ENCODE measurements around the gene SEMA6B. TPM values are rescaled to one million over a fixed set of nuclear protein-coding genes. Genes with fewer than 3 reads are reported as not detected.
"Not testable (repeated sequence)": the region's sequence is repeated elsewhere in the genome, so short reads cannot be mapped to it uniquely, and the experiment has no call there.

The SEMA6B gene
- total RNA-seq, 1 donor from 2014 or later: 12.3 TPM

GRCh38 chr19:4547303-4548237 is 11.9 kb downstream of the SEMA6B start:
- DNase-seq (ENCODE audit: low spot score): no peak

DNA sequence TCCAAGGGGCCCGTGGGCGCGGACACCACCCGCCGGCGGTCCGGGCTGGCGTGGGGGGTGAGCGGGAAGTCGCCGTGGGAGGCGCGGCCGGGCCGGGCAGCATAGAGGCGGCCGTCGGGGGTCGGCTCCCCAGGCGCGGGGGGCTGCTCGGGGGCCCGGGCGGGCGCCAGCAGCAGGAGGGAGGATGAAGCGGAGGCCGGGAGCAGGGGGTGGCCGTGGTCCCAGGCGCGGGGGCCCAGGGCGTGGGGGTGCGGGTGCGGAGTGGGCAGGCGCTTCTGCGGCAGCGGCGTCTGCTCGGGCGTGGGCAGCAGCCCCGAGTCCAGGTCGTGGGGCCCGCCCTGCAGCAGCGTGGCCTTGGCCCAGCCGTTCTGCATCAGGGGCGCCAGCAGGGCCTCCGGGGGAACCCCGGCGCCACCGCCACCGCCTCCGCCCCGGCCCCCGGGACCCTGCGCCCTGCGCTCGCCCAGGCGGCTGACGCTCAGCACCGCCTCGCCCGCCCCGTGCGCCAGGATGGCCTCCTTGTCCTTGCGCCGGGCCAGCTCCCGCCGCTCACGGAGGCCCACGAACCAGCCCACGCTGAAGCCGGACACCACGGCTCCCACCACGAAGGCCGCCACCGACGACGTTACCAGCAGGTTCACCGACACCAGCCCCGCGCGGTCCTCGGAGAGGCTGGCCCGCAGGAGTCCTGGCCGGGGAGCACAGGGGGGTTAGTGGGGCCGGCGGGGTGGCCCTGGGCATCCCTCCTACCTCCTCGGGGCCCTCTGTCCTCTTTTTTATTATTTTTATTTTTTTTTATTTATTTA is 15.4 kb downstream of the SEMA6B start:
- DNase-seq (ENCODE audit: low spot score): no peak

DNA sequence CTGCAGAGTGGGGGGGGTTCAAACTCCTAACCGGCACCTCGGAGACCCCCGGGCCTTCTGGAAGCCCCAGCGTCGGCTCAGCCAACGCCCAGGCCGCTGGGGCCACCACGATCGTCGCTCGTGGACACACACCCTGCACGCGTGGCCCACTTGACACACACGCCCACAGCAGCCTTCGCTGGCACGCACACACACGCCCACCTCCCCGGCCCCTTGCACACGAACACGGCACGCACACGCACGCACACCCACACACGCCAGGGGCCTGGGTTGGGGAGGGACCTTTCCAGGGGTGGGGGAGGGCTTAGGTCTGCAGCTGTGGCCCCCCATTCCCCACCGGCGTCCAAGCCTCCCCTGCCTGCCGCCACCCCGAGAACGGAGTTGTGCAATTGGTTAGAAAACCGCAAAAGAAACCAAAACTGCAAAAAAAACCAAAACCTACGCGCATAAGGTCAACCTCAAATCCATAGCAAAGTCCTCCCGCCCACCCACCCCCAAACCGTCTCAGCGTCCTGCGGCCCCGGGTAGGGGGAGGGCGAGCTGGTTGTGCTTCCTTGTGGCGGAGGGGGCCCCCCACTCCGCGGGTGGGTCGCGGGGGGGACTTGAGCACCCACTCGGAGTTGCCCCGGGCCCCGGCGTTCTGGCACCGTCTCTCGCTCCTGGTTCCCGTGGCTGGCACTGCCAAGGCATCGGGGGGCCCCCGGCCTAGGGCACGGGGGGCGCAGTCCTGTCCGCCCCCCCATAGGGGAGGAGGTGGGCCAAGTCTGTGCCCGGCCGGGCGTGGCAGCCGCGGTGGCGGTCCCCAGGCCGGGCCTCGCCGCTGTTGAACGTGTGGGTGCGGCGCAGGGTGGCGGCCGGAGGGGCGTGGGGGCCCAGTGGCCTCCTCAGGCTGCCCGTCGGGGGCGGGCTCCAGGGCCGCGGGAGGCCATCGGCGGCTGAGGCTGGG is 16.3 kb downstream of the SEMA6B start:
- DNase-seq (ENCODE audit: low spot score): no peak

DNA sequence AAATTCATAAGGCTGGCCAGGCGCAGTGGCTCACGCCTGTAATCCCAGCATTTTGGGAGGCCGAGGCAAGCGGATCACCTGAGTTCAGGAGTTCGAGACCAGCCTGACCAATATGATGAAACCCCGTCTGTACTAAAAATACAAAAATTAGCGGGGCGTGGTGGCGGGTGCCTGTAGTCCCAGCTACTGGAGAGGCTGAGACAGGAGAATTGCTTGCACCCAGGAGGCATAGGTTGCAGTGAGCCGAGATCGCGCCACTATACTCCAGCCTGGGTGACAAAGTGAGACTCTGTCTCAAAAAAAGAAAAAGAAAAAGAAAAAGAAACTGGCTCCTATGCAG is 17.7 kb downstream of the SEMA6B start:
- DNase-seq (ENCODE audit: low spot score): not testable (repeated sequence)

GRCh38 chr19:4541114-4541805 is 18.2 kb downstream of the SEMA6B start:
- DNase-seq (ENCODE audit: low spot score): no peak

DNA sequence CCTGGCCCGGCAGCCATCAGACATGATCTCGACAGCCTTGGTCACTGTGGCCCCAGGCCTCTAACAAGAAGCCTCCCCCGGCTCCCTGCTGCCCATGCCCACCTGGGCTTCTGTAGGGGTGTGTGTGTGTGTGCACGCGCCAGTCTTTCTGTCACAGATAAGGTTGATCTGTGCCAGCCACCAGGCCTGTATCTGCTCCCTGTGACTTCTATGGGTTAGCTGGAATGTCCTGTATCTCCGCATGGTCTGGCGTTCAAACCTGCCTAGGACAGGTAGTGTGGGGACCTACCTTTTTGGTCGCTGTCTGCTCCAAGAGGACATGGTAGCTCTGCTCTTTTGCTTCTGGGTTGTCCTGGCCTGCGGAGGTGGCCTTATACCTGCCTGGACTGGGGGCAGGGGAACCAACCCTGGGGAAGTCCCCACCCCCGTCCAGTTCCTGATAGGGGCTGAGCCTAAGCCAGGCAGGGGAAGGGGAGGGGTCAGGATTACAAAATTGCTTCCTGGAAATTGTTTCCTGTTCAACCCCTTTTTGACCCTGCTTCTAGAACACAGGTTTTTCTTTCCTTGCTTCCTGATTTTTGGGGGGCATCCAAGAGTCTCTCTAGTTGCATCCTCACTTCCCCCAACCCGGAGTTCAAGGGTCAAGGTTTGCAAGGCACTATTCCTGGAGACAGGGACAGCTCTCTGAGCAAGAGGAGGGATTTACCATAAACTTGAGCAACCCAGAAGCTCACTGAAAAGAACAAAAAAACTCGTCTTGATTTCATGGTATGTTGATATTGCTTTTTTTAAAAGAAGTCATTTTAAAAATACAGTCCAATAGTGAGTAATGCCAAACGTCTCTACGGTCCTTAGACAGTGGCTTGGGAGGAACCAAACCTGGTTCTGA is 19.5 kb downstream of the SEMA6B start, which contains the start of gene LRG1:
Gene LRG1, minus strand, starts transcription at position 344 of the 889 bp plus-strand sequence. Its CDS starts 23 bp downstream, at position 321.
- DNase-seq (ENCODE audit: low spot score): peak; percentile 88

- no peak for DNase-seq (ENCODE audit: low spot score)
Observed at GRCh38 chr19:4539169-4539692, 20.3 kb downstream of the SEMA6B start.

GRCh38 chr19:4538601-4538954 is 20.9 kb downstream of the SEMA6B start:
- DNase-seq (ENCODE audit: low spot score): no peak

DNA sequence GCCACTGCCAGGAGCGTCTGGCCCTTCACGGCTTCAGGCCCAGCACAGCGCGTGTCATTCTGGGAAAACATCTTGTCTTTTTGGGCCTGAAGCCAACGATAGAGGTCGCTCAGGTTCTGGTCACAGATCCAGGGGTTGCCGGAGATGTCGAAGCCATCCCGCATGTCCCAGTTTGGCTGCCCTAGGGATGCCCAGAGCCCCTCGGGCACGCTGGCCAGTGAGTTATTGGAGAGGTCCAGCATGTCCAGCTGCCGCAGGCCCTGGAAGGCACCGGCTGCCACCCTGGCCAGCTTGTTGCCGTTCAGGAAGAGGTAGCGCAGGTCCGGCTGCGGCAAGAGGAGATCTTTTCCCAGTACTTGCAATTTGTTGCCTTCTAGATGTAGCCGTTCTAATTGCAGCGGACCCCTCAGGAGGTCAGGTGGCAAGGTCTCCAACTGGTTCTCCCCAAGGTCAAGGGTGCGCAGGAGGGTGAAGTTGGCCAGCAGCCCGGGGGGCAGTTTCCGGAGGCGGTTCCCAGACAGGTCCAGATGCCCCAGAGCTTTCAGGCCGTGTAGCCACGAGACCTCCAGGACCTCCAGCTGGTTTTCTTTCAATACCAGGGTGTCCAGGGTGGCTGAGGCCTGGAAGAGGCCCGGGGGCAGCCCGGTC is 21.4 kb downstream of the SEMA6B start:
- no peak for DNase-seq (ENCODE audit: low spot score)

GRCh38 chr19:4536798-4537197 is 22.7 kb downstream of the SEMA6B start:
- DNase-seq (ENCODE audit: low spot score): no peak

DNA sequence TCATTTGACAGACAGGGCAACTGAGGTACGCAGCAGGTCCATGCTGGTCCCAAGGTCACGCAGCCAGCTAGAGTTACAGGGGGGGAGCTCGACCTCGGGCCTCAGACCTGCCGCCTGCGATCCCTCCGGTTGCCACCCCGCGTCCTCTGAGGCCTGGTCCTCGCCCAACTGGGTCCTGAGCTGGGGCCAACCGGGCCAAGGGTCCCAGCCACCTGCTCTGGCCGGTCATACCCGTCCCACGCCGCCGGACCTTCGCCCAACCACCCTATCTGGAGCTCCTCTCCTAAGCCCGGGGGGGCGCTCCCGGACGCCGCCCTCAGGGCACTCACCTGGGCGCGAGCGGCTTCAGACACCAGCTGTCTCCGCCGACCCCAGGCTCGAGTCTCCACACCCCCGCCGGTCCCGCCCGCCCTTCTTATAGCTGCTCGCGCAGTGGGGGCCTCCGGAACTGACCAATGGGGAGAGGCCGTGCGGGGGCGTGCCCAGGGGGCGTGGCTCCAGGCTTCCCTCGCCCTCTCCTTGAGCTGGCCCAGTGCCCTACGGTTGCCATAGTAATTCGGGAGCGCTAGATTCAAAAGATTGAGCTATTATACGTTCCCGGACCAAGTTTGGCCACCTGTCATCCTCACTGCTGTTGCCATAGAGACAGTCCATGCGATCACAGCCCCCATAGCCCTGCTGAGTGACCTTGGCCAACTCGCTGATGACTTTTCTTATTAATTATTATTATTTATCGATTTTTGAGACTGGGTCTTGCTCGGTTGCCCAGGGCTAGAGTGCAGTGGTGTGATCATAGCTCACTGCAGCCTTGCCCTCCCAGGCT is 24.4 kb downstream of the SEMA6B start, which contains the start of gene PLIN5:
Gene PLIN5, minus strand, starts transcription at position 389 of the 823 bp plus-strand sequence. CDS start 1,150 bp downstream, outside the sequence.
- DNase-seq (ENCODE audit: low spot score): peak; percentile 85

DNA sequence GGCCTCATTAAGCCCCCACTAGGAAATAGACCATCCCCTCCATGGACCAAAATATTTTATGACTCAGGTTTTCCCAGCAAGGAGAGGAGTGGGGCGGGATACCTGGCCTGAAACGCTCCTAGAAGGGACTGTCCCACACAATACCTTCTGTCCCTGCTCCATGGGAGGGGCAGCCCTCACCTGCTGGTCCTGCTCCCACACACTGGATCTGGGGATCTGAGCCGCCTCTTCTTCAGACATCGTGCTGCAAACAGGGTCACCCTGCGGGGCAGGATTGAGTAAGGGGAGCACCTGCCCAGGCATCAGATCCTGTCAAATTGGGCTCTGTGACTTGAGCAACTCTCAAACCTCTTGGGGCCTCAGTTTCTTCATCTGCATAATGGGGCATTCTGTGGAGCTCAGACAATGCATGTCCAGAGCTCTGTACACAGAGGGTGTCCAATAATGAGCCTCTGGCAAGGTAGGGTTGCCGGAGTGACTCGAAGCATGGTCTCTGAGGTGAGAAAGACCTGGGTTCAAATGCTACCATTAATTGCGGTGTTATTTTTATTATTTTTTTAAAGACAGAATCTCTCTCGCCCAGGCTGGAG is 25.6 kb downstream of the SEMA6B start:
- DNase-seq (ENCODE audit: low spot score): no peak

- DNase-seq (ENCODE audit: low spot score): no peak
Observed at GRCh38 chr19:4533334-4533733, 26.1 kb downstream of the SEMA6B start.

- no peak for DNase-seq (ENCODE audit: low spot score)
Observed at GRCh38 chr19:4531562-4532165, 27.8 kb downstream of the SEMA6B start.

- no peak for DNase-seq (ENCODE audit: low spot score)
Observed at GRCh38 chr19:4529924-4530522, 29.5 kb downstream of the SEMA6B start.

DNA sequence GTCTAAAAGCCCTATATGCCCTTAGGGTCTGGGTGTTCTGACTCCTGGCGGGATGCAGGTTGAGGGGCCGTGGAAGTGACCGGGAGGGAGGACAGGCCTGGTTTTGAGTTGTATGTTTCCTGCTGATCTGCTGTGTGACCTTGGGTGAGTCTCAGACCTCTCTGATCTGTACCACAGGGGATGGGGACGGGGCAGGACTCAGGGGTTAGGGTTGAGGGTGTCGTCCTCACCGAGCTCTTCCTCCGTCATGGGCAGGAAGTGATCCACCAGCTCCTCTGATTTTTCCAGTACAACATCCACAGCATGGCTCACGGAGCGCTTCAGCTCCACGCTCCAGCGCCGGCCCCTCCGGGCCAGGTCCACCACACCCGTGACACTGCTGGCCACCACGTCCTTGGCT is 30.6 kb downstream of the SEMA6B start:
- DNase-seq (ENCODE audit: low spot score): no peak

DNA sequence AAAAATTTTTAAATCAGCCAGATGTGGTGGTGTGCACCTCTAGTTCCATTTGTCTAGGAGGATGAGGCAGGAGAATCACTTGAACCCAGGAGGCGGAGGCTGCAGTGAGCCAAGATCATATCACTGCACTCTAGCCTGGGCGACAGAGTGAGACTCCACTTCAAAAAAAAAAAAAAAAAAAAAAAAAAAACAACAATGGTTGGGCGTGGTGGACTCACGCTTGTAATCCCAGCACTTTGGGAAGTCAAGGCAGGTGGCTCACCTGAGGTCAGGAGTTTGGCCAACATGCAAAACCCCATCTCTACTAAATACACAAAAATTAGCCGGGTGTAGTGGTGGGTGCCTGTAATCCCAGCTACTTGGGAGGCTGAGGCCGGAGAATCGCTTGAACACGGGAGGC is 32.1 kb downstream of the SEMA6B start:
- DNase-seq (ENCODE audit: low spot score): not testable (repeated sequence)

Data from ureter (tissue), 1 donor.